ENCODE results near the gene CDK5.
"Not testable (repeated sequence)": the region's sequence is repeated elsewhere in the genome, so short reads cannot be mapped to it uniquely, and the experiment has no call there.

CDK5 gene

DNA sequence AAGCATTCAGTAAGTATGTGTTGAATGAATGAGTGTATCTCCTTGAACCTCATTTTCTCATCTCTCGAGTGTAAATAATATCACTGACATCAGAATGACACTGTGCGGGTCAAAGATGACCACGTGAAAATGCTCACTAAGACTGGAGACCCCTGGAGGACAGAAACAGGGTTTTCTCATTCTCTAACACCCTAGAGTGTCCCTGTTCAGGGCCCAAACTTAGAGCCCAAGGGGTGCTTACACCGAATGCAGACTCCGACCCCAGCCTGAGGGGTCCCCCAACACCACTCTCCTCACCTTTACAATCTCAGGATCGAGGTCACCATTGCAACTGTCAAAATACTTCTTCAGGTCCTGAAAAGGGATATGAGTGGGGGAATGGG, 1.4 kb downstream of the CDK5 start:
- no peak for DNase-seq

DNA sequence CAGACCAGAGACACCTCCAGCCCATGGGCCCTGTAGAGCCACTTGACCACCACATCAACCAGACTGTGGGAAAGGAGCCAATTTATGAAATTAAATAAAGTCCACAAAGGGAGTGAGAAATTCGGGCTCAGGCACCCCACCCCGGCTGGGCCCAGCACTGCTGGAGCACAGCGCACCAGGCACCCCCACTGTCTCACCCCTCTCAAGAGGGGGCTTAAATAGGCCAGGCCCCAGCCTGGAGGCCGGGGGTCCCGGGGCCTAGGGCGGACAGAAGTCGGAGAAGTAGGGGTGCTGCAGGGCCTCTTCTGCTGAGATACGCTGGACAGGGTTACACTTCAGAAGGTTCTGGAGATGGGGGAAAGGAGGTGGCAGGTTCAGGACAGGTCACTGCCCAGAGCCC, 3.9 kb downstream of the CDK5 start:
- no peak for DNase-seq

DNA sequence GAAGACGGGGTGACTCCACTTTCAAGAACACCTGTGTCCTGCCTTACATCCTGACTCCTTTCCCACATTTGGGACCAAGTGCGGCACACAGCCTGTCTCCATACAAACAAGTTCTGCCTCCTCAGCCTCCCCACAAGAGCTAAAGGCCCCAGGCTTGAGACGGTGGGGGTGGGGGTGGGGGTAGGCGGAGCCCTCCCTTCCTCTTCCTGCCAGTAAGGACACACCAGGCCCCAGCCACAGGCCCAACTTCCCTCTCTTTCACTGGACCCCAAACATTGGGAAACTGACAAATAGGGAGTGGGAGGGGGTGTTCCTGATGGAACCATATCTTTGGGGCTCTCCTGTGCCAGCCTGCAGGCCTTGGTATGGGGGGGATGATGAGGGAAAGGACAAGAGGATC, 4.6 kb downstream of the CDK5 start:
- no peak for DNase-seq

DNA sequence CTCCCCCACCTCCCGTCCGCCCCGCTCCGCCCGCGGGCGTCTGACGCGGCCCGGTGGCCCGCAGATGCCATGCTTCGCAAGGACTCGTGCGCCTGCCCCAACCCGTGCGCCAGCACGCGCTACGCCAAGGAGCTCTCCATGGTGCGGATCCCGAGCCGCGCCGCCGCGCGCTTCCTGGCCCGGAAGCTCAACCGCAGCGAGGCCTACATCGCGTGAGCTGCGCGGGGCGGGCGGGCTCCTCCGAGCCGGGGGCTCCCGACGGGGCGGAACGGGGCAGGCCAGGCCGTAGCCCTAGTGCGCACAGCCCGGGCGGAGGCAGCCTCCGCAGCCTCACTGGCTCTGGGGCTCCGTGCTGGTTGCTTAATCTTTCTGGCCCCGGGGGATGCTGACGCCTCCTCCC, 6.6 kb downstream of the CDK5 start:
- DNase-seq, result no peak

DNA sequence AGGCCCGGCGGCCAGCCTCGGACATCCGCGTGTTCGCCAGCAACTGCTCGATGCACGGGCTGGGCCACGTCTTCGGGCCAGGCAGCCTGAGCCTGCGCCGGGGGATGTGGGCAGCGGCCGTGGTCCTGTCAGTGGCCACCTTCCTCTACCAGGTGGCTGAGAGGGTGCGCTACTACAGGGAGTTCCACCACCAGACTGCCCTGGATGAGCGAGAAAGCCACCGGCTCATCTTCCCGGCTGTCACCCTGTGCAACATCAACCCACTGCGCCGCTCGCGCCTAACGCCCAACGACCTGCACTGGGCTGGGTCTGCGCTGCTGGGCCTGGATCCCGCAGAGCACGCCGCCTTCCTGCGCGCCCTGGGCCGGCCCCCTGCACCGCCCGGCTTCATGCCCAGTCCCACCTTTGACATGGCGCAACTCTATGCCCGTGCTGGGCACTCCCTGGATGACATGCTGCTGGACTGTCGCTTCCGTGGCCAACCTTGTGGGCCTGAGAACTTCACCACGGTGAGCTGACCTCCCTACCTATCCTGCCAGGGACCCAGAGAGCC, 8.7 kb downstream of the CDK5 start:
- no peak for DNase-seq

DNA sequence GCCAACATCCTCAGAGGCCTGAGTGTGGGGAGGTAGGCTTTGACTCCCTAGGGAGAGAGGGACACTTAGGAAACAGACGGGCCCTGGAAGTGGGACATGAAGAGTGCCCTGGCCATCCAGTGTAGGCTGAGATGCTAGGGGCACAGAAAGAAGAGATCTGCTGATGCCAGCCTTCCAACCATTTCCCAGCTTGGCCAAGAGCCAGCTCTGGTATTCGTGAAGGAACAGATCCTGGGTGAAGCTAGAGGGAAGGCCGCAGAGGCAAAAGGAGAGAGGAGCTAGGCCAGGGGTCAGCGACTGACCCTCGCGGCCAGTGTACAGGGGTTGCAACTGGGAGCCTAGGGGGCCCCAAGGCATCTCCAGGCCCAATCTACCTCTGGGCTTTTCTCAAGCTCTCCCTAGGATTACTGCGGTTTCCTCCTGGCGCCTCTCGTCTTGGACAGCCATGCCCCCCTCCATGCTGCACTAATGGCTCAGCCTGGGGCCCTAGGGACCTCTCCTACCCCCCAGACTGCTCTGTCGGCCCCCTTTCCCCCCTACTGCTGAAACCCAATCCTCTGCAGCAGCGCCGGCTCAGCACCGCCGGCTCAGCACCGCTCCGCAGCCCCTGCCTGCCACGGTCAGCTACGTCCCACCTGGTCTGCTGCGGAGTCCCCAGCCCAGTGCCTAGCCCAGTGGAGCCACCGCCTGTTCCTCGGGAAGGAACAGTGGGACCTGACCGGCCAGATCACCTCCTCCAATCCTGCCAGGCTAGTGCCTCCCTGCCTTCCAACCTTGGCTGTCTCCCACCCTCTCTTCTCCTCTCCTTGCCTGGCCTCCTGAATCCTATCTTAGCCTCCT, 9.5 kb downstream of the CDK5 start, which contains the start of gene ASIC3:
ASIC3 (plus strand) TSS at position 556 of the 840 bp plus-strand sequence. CDS start 355 bp downstream, outside the sequence.
- no peak for DNase-seq

DNA sequence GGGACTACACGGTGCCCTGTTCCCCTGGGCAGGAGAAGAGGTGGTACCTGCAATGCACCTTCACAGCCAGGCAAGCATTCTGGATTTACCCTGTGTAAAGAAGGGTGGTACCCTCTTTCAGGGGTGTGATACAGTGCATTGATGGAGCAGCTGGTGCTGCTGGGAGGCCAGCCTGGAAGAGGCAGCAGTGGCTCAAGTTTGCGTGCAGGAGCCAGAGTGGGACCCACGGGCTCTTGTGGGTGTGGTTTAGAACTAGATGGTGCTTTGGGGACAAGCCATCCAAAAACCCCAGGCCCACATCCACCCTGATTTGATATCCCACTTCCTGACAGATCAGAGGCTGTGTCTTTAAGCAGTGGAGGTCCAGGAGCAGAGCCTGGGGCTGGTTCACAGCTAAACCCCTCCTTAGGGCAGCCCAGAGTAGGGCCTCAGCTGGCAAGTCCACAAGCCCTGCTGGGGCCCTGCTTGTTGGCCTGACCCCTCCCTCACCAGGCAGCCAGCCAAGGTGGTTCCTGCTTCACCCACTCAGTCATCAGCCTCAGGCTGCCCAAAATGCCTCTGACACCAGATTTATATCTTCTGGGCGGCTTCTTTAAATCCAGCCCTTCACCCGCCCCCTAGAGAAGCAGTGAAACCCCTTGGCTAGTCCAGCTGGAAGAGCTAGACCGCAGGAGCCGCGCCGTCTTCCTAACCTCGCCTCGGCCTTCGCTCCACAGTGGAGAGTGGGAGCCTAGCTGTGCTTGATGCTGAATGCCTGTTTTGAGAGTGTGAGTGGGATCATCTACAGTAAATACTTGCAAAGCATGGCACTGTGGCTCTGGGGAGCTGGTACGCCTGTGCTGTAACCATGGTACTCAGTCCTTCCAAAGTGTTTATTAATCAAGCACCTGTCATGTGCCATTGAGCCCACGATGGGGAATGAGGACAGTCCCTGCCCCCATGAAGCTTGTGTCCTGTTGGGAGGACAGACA, 10.8 kb downstream of the CDK5 start:
- no peak for DNase-seq

DNA sequence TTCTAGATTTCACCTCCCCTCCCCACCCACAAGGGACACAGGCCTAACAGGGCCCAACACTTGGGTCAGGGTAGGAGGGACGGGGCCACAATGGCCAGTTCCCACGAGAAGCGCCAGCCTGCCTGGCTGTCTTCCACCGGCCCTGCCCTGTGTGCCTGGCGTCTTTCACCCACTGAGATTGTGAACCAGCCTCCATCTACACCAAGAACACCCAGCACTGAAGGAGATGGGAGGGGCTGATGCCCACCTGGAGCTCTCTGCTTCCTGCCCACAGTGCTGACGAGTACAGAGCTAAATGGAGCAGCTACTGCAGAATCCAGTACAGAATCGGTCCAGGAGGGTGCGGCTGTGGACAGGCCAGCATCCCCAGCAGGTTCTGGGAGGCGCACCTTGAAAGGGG, 11.7 kb downstream of the CDK5 start:
- no peak for DNase-seq

DNA sequence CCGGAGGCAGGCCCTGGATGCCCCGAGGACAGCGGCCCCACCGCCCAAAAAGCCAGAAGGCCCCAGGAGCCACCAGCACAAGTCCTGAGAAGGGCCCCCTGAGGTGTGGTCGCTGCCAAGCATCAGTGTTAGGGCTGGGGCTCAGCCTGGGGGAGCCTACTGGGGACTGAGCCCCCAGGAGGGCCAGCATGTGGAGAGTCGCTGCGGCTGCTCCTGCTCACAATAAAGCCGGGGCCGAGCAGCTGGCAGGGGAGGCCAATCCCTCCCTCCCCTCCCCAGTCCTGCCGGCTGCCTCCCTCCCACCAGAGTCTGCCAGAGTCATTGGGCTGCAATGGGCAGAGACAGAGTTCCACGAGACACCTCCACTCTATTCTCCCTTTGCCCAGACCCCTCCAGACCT, 12.4 kb downstream of the CDK5 start:
- no peak for DNase-seq

DNA sequence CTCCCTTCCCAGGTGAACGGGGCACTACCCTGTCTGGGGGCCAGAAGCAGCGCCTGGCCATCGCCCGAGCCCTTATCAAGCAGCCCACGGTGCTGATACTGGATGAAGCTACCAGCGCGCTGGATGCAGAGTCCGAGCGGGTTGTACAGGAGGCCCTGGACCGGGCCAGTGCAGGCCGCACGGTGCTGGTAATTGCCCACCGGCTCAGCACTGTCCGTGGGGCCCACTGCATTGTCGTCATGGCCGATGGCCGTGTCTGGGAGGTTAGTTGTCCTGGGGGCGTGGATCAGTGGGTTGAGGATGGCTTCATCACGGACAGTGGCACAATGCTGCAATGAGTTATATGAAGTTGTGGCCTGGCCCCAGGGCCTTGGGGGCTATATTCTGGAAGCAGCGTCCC, 13.7 kb downstream of the CDK5 start:
- no peak for DNase-seq

DNA sequence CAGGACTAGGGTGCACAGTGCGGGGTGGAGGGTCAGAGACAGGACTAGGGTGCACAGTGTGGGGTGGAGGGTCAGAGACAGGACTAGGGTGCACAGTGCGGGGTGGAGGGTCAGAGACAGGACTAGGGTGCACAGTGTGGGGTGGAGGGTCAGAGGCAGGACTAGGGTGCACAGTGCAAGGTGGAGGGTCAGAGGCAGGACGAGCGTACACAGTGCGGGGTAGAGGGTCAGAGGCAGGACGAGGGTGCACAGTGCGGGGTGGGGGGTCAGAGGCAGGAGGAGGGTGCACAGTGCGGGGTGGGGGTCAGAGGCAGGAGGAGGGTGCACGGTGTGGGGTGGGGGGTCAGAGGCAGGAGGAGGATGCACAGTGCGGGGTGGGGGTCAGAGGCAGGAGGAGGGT, 14.2 kb downstream of the CDK5 start:
- not testable (repeated sequence) for DNase-seq

DNA sequence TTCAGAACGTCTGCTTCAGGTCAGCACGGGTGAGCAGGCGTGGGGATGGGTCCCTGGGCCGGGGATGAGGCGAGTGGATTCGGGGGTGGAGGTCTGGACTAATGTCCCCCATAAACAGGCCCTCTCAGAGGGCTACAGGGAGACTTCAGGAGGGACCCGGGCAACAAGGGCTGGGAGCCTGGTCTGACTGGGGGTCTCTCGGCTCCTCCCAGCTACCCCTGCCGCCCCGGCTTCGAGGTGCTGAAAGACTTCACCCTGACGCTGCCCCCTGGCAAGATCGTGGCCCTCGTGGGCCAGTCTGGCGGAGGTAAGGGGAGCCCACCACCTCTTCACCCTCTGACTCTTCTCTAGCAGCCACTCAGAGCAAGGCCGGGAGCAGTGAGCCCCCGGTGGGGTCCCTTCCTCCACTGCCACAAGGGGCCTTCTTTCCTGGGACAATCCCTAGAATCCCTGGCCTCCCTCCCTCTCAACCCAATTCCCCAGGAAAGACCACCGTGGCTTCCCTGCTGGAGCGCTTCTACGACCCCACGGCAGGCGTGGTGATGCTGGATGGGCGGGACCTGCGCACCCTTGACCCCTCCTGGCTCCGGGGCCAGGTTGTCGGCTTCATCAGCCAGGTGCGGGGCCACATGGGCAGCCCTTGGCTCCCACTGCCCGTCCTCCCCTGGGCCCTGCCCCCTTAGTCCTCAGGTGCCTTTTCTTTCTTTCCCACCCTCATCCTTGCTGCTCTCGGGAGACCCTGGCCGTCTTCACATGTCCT, 16.9 kb downstream of the CDK5 start:
- DNase-seq, result no peak

DNA sequence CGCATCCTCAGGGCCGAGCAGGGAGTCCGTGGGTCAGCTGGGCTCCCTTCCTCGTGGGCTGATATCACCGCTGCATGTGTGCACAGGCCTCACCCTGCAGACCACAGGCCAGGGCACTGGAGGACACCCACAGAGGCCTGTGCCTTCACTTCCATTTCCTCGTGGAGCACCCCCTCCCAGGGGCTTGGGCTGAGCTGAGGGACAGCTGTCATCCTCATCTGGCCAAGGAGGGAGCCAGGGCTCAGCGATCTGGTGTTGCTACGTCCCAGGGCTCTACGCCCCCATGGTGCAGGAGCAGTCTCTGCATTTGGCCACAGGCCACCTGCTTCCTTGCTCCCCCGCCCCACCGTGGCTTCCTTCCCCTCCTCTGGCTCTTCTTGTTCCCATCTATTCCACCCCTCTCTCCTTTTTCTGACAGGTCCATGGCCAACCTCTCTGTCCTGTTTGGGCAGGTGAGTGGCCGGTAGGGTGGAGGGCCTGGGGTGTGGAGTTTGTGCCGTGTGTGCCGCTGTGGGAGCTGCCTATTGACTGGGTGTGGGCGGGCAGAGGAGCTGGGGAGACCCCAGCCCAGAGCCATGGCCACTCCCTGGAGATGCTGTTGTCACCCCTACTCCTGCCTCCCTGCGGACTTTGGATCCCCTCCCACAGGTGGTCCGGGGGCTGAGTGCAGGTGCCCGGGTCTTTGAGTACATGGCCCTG, 17.7 kb downstream of the CDK5 start:
- no peak for DNase-seq

DNA sequence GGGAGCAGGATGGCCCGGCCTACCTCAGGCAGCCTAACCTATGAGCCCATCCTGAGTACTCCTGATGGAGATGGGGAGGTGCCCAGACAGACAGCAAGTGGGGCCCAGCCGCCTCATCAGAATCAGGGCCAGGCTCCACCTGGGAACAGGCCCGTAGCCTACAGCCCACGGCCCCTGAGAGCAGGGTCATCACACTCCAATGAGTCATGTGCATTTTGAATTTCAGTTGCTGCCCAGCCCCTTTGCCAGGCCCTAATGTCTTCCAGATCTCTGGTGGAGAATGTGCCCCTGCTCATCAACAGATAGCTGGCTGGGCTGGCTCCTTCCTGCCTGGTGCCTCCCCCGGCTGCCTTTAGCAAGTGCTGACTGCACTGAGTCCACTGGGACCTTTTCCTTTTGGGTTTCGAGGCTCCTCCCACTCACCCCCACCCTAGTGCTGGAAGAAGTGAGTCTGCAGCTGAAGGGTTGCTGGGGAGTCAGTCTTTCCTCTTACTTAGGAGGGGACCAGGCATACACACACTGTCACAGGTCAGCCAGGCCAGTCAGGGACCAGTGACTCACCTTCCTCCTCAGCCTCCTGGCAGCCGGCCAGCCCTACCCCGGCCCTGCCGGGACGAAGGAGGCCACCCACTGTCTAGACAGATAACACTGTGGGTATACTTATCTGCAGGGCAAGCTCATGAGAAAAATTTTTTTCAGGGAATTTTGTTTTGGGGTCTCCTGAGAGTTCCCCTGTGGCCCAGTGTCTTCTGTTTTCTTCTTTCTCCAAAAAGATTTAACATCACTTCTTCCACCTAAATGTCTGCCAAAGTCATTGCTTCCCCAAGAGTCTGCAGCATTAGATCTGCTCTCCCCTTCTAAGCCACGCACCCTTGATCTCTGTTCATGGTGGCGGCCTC, 18.5 kb downstream of the CDK5 start:
- DNase-seq, result no peak

DNA sequence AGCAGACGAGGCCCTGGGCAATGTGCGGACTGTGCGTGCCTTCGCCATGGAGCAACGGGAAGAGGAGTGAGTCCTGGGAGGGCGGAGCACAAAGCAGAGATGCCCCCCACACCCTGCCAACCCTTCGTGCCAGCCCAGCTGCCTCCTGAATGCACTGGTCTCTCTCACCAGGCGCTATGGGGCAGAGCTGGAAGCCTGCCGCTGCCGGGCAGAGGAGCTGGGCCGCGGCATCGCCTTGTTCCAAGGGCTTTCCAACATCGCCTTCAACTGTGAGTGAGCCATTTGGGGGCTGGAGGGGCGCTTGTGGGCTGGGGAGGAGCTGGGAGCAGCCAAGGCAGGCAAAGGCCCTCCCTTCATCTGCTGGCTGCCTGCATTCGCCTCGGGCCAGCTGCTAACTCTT, 21.8 kb downstream of the CDK5 start:
- DNase-seq, result no peak

DNA sequence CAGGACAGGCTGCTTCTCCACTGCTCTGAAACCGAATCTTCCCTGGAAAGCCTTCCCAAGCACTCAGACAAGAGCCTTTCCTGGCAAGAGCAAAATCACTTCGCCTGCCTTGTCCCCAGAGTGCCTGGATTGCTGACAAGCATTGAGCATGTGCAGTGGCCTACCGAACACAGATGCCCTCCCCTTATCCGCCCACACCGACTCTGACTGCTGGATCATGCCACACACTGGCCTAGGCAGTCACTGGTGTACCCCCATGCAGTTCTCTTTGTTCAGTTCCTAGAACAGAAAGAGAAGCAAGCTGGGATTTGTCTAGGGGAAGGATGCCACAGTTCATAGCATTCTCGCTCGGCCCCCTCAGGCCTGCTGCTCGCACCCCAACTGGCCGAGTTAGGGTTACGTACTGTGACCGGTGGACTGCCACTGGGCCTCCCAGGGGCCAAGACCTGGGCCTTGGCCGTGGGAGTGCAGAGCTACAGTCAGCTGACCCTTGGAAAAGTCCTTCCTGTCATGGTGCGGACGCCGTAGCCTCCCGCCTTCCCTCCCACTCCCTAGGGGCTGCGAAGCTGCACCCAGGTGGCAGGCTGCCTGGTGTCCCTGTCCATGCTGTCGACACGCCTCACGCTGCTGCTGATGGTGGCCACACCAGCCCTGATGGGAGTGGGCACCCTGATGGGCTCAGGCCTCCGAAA, 22.5 kb downstream of the CDK5 start:
- DNase-seq, result no peak

DNA sequence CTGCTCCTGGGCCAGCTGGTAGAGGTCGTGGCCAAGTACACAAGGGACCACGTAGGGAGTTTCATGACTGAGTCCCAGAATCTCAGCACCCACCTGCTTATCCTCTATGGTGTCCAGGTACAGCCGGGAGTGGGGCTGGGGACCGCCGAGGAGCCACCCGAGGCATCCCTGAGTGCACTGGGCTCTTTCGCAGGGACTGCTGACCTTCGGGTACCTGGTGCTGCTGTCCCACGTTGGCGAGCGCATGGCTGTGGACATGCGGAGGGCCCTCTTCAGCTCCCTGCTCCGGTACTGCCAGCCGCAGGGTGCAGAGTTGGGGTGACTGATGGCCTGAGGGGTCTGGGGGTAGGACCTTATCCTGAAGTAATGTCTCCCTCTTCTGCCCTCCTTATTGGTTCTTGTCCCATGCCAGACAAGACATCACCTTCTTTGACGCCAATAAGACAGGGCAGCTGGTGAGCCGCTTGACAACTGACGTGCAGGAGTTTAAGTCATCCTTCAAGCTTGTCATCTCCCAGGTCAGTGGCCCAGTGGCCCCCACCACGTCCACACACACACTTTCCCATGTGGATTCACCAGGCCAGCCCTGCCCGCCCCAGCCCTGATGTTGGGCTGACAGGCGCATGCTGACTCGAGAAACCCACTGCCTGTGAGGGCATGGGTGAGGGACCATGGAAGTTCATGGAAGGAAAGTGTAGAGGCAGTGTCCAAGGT, 23.2 kb downstream of the CDK5 start:
- DNase-seq, result no peak

DNA sequence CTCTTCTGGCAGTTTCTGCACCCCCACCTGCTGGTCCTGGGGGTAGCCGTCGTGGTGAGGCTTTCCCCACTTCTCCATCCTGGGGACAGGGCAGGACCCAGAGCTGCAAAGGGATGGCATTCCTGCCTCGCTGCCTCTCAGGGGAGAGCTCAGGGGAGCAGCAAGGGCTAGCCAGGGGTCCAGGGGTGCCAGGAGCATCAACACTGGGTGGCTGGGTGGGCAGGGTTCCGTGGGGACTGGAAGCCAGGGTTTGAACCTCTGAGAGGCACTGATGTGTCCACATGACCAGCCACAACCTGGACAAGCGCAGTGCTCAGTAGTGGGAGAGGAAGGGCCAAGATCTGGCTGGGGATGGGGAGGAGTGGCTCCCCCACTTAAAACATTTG, 23.8 kb downstream of the CDK5 start:
- no peak for DNase-seq

DNA sequence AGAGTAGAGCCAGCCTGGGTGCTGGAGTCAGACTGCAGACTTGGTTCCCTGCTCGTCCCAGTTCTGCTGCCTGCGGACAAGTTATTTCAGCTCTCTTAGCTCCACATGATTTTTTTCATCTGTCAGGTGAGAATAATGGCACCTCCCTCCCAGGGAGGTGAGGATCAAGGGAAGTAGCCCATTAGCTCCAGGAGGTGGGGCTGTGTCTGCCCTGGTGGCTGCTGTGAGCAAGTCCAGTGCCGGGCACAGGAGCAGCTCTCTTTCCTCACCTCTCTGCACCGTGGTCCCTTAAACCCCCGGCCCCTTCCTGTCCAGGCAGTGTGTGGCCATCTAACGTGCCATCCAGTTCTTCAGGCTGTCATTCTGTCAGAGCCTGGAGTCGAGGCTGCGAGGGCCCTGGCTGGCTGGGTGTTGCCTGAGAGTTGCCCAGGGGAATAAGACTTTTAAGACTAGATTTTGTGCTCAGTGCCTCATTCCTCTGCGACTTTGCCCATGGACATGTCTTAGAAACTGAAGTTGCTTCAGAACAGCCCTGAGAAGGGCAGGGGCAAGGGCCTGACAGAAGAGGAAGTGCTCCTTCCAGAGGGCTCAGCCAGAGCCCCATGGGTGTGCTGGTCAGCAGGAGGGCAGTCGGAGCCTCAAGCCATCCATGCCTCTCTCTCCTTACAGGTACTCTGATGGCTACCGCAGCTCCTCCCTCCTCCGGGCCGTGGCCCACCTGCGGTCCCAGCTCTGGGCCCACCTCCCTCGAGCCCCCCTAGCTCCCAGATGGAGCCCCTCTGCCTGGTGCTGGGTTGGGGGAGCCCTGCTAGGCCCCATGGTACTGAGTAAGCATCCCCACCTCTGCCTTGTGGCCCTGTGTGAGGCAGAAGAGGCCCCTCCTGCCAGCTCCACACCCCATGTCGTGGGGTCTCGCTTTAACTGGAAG, 24.5 kb downstream of the CDK5 start:
- DNase-seq, result no peak
